H1 (cell line): ENCODE data around the gene CFAP65. TPM values are rescaled to one million over a fixed set of nuclear protein-coding genes. Genes with fewer than 3 reads are reported as not detected.

Experiments used
- CTCF ChIA-PET: fragments of 300-600 bp; sonication (Branson Sonifier 250); formaldehyde crosslinking; loops from one replicate; lab custom pipeline; 2021; ENCODE audit not compliant: partially characterized antibody; lab: Charles Lee
- POLR2A ChIA-PET: fragments of 300-600 bp; sonication (Branson Sonifier 250); formaldehyde crosslinking; loops from one replicate; lab custom pipeline; 2021; ENCODE audit warnings: inconsistent platforms; ENCODE audit not compliant: partially characterized antibody; lab: Charles Lee
- DNase-seq, 2 experiments: peaks; one replicate each; pipeline versions ENCODE4 v3.0.0 to v3.0.0-alpha.2; 2010 to 2022; ENCODE audit warnings: low spot score in 2 of 2, low read depth in 1 of 2, mixed read lengths in 1 of 2
- FAIRE-seq: peaks from 2 replicates; lab custom pipeline; 2011; peaks lifted over from hg19 to GRCh38; lab: Jason Lieb, UNC
- H2AFZ ChIP-seq: 2 replicates; pipeline ENCODE4 v1.8.1; 2012; ENCODE audit warnings: low read length, inconsistent platforms
- H2AK5ac ChIP-seq: 2 replicates; pipeline ENCODE4 v1.6.1; 2013; ENCODE audit warnings: low read depth, low read length
- H2BK120ac ChIP-seq: replicated peaks from 2 replicates; pipeline ENCODE3; 2013; ENCODE audit warnings: low read depth, low read length, inconsistent platforms
- H2BK12ac ChIP-seq: 2 replicates; pipeline ENCODE4 v1.6.1; 2013; ENCODE audit warnings: low read depth, low read length
- H2BK15ac ChIP-seq: 2 replicates; pipeline ENCODE4 v1.6.1; 2013; ENCODE audit warnings: low read length
- H2BK20ac ChIP-seq: 2 replicates; pipeline ENCODE4 v1.6.1; 2013; ENCODE audit warnings: low read length
- H2BK5ac ChIP-seq: 2 replicates; pipeline ENCODE4 v1.6.1; 2013; ENCODE audit warnings: low read depth, low read length
- H3K14ac ChIP-seq: 2 replicates; pipeline ENCODE4 v1.6.1; 2013; ENCODE audit warnings: inconsistent platforms; ENCODE audit not compliant: insufficient read length
- H3K18ac ChIP-seq: 2 replicates; pipeline ENCODE4 v1.6.1; 2013; ENCODE audit warnings: low read length; ENCODE audit errors: extremely low read depth
- H3K23ac ChIP-seq: 2 replicates; pipeline ENCODE4 v1.6.1; 2013; ENCODE audit warnings: inconsistent platforms; ENCODE audit not compliant: insufficient read length
- H3K23me2 ChIP-seq: 2 replicates; pipeline ENCODE4 v1.6.1; 2013; ENCODE audit warnings: low read depth, low read length
- H3K27ac ChIP-seq: 2 replicates; pipeline ENCODE4 v1.6.1; 2011; ENCODE audit warnings: low read depth, low read length, inconsistent platforms
- H3K27me3 ChIP-seq, 4 experiments: replicated peaks in 1 of 4; 1 replicate in 1 of 4; 2 replicates in 3 of 4; pipeline versions ENCODE4 v1.6.1 to v1.8.1; 2011 to 2013; ENCODE audit warnings: low read length in 3 of 4, mild to moderate bottlenecking in 3 of 4, inconsistent platforms in 2 of 4, mixed read lengths in 2 of 4, moderate library complexity in 1 of 4; ENCODE audit not compliant: control insufficient read depth in 3 of 4, insufficient read depth in 3 of 4; ENCODE audit errors: extremely low read depth in 1 of 4
- H3K36me3 ChIP-seq, 4 experiments: 2 replicates each; pipeline versions ENCODE4 v1.6.1 to v1.8.1; 2011 to 2013; ENCODE audit warnings: mild to moderate bottlenecking in 4 of 4, low read length in 3 of 4, moderate library complexity in 2 of 4, control low read depth in 1 of 4, inconsistent platforms in 1 of 4; ENCODE audit not compliant: insufficient read depth in 4 of 4, control insufficient read depth in 2 of 4
- H3K4ac ChIP-seq: replicated peaks from 2 replicates; pipeline ENCODE3; 2013; ENCODE audit warnings: low read length, low read depth, mixed read lengths, inconsistent platforms; ENCODE audit not compliant: insufficient read length
- H3K4me1 ChIP-seq, 4 experiments: replicated peaks in 1 of 4; 1 replicate in 1 of 4; 2 replicates in 3 of 4; pipeline versions ENCODE4 v1.6.1 to v1.8.1; 2011 to 2013; ENCODE audit warnings: low read length in 3 of 4, inconsistent platforms in 2 of 4, mixed read lengths in 1 of 4; ENCODE audit not compliant: insufficient read depth in 4 of 4, control insufficient read depth in 3 of 4
- H3K4me2 ChIP-seq, 2 experiments: 2 replicates each; pipeline versions ENCODE4 v1.6.1 to v1.8.1; 2011 to 2013; ENCODE audit warnings: low read depth in 2 of 2, low read length in 2 of 2, control low read depth in 1 of 2, inconsistent platforms in 1 of 2, mild to moderate bottlenecking in 1 of 2; ENCODE audit not compliant: insufficient read depth in 1 of 2
- H3K4me3 ChIP-seq, 4 experiments: fragments of 200-600, 300-600 bp in 1 of 4; sonication (generic), shearing (Covaris generic), sonication (Bioruptor Twin) in 1 of 4; 2 replicates each; pipeline versions ENCODE4 v1.5.1 to v1.8.1; 2011 to 2016; ENCODE audit warnings: low read length in 4 of 4, low read depth in 3 of 4, control low read depth in 2 of 4, inconsistent platforms in 2 of 4, mild to moderate bottlenecking in 2 of 4, mixed read lengths in 1 of 4, moderate library complexity in 1 of 4; ENCODE audit not compliant: insufficient read depth in 2 of 4; ENCODE audit errors: extremely low read depth in 1 of 4
- H3K56ac ChIP-seq: replicated peaks from 2 replicates; pipeline ENCODE3; 2013; ENCODE audit warnings: low read depth, mild to moderate bottlenecking, mixed read lengths, low read length, inconsistent platforms; ENCODE audit not compliant: insufficient read length
- H3K79me1 ChIP-seq: 2 replicates; pipeline ENCODE4 v1.6.1; 2013; ENCODE audit warnings: low read depth, low read length, control low read depth
- H3K79me2 ChIP-seq, 2 experiments: 2 replicates each; pipeline versions ENCODE4 v1.6.1 to v1.8.1; 2012 to 2013; ENCODE audit warnings: low read length in 2 of 2, mild to moderate bottlenecking in 2 of 2, inconsistent platforms in 1 of 2; ENCODE audit not compliant: insufficient read depth in 2 of 2, control insufficient read depth in 1 of 2
- H3K9ac ChIP-seq, 4 experiments: replicated peaks in 1 of 4; 1 replicate in 1 of 4; 2 replicates in 3 of 4; pipeline versions ENCODE4 v1.6.1 to v1.8.1; 2011 to 2013; ENCODE audit warnings: low read depth in 3 of 4, low read length in 3 of 4, control low read depth in 2 of 4, mild to moderate bottlenecking in 2 of 4, moderate library complexity in 2 of 4, inconsistent platforms in 1 of 4; ENCODE audit errors: extremely low read depth in 1 of 4
- H3K9me3 ChIP-seq, 2 experiments: 2 replicates each; pipeline versions ENCODE4 v1.6.1 to v1.8.1; 2012 to 2013; ENCODE audit warnings: mild to moderate bottlenecking in 2 of 2, moderate library complexity in 2 of 2, control low read depth in 1 of 2, inconsistent platforms in 1 of 2, low read depth in 1 of 2, low read length in 1 of 2, mixed read lengths in 1 of 2; ENCODE audit not compliant: insufficient read depth in 2 of 2
- H4K20me1 ChIP-seq, 2 experiments: replicated peaks in 1 of 2; 2 replicates each; pipeline versions ENCODE3 to v1.8.1; 2011 to 2013; ENCODE audit warnings: inconsistent platforms in 2 of 2, low read length in 2 of 2, mild to moderate bottlenecking in 1 of 2; ENCODE audit not compliant: insufficient read depth in 2 of 2, control insufficient read depth in 1 of 2
- H4K5ac ChIP-seq: 2 replicates; pipeline ENCODE4 v1.6.1; 2013; ENCODE audit warnings: low read length, low read depth, mixed read lengths, inconsistent platforms; ENCODE audit not compliant: insufficient read length
- H4K8ac ChIP-seq: 2 replicates; pipeline ENCODE4 v1.8.0; 2013; ENCODE audit warnings: mild to moderate bottlenecking, moderate library complexity, low read length, inconsistent platforms; ENCODE audit not compliant: insufficient read depth; ENCODE audit errors: extremely low read depth
- H4K91ac ChIP-seq: replicated peaks from 2 replicates; pipeline ENCODE3; 2013; ENCODE audit warnings: low read length, mixed read lengths, inconsistent platforms; ENCODE audit not compliant: insufficient read length
- ATF3 ChIP-seq: IDR thresholded peaks from 2 replicates; pipeline ENCODE4 v1.6.1; 2011; ENCODE audit warnings: low read depth, mild to moderate bottlenecking, low read length; ENCODE audit not compliant: insufficient read depth
- CBX5 ChIP-seq: fragments of 300-800, 300-1000 bp; sonication (generic); IDR thresholded peaks from 2 replicates; pipeline ENCODE4 v1.7.1; 2016; ENCODE audit warnings: antibody characterized with exemption, low read length, low read depth
- GABPA ChIP-seq: IDR thresholded peaks from 2 replicates; pipeline ENCODE4 v1.6.1; 2011; ENCODE audit warnings: mild to moderate bottlenecking, low read length, moderate library complexity, borderline replicate concordance; ENCODE audit not compliant: insufficient read depth
- HDAC2 ChIP-seq, 2 experiments: fragments of 300-600 bp in 1 of 2; sonication (generic) in 1 of 2; IDR thresholded peaks; 2 replicates each; pipeline ENCODE4 v1.6.1; 2011 to 2012; ENCODE audit warnings: low read depth in 2 of 2, low read length in 2 of 2, mild to moderate bottlenecking in 2 of 2, moderate library complexity in 2 of 2, borderline replicate concordance in 1 of 2, inconsistent platforms in 1 of 2
- HDAC6 ChIP-seq: IDR thresholded peaks from one replicate; pipeline ENCODE4 v1.7.1; 2012; ENCODE audit warnings: low read depth, mild to moderate bottlenecking, inconsistent platforms, low read length, moderate library complexity
- MAFK ChIP-seq: IDR thresholded peaks from 2 replicates; pipeline ENCODE4 v1.6.1; 2012; ENCODE audit warnings: low read depth, mild to moderate bottlenecking, improper control_type of control experiment, low read length
- RNF2 ChIP-seq: fragments of 200-900, 300-1000 bp; sonication (generic); IDR thresholded peaks from 2 replicates; pipeline ENCODE4 v1.7.1; 2016; ENCODE audit warnings: borderline replicate concordance, low read depth, mild to moderate bottlenecking, antibody characterized with exemption, low read length; ENCODE audit not compliant: poor library complexity, severe bottlenecking; ENCODE audit errors: missing control alignments
- RXRA ChIP-seq: IDR thresholded peaks from 2 replicates; pipeline ENCODE4 v1.6.1; 2011; ENCODE audit warnings: low read depth, mild to moderate bottlenecking, low read length, moderate library complexity; ENCODE audit not compliant: insufficient read depth
- SP4 ChIP-seq: IDR thresholded peaks from 2 replicates; pipeline ENCODE4 v1.6.1; 2012; ENCODE audit warnings: low read length, inconsistent platforms
- TBP ChIP-seq: IDR thresholded peaks from 2 replicates; pipeline ENCODE4 v1.6.1; 2011; ENCODE audit warnings: low read depth, low read length, improper control_type of control experiment
- USF2 ChIP-seq: IDR thresholded peaks from 2 replicates; pipeline ENCODE4 v1.6.1; 2011; ENCODE audit warnings: low read length, improper control_type of control experiment
- WGBS, 2 experiments: shearing (Covaris generic) in 1 of 2; methylation state at CpG; one replicate each; pipeline versions ENCODE4 v1.1.6 to v1.1.7; 2013 to 2015; ENCODE audit warnings: low lambda C conversion rate in 2 of 2, mixed read lengths in 2 of 2, inconsistent platforms in 1 of 2, low coverage in 1 of 2, missing lambda C conversion rate in 1 of 2; ENCODE audit not compliant: insufficient replicate concordance in 2 of 2, insufficient coverage in 1 of 2, insufficient read length in 1 of 2; ENCODE audit errors: extremely low coverage in 1 of 2, missing lambda C conversion rate in 1 of 2; 5-methylcytosine and 5-hydroxymethylcytosine counted together
- polyA plus RNA-seq, 7 experiments: library from polyadenylated mRNA; depleted of rRNA in 3 of 7; stranded (reverse) in 5 of 7; unstranded in 2 of 7; fragments of >200 nt in 5 of 7; fragments of 200-250 nt in 2 of 7; gene quantifications; 1 replicate in 5 of 7; 2 replicates in 1 of 7; 4 replicates in 1 of 7; pipeline versions ENCODE4 v1.2.1 to v1.2.3, GENCODE V29; 2011 to 2013; ENCODE audit warnings: missing spikeins in 2 of 7, mixed read lengths in 2 of 7
- total RNA-seq: library from RNA; stranded (reverse); fragmentation: NEBNext Ultra II Directional; extraction: Animal tissue kit (Norgen Biotek cat#: 25700); gene quantifications from 2 replicates; pipeline ENCODE4 v1.2.1, GENCODE V29; 2021

The CFAP65 gene
- total and polyA plus RNA-seq, 2 of the 8 experiments (the other 6 are each of a cell fraction or from before 2014, with no cell fraction given): 0.19 to 0.45 TPM

- Histone ChIP-seq H3K4me1 (peaks cover 0 to 16% (median 13%) of the 10 kb centered on the region in 4 experiments; a peak in 6 of 7 replicates), H3K23ac (no peak overlapping the region), H2BK5ac (no peak overlapping the region), H3K23me2 (peaks cover 8% of the 10 kb centered on the region), H3K79me1 (no peaks in the 10 kb centered on the region), H3K4ac (no peak overlapping the region), H3K4me3 (no peak overlapping the region), H4K91ac (no peak overlapping the region), H2AK5ac (no peak overlapping the region), H3K79me2 (no peaks in the 10 kb centered on the region), H2BK15ac (no peak overlapping the region), H3K27me3 (peaks cover 20 to 52% (median 37%) of the 10 kb centered on the region in 4 experiments), H2BK120ac (no peak overlapping the region), H3K56ac (no peak overlapping the region), H3K18ac (no peak overlapping the region), H4K8ac (no peak overlapping the region), H3K36me3 (peaks cover 0 to 15% (median 0%) of the 10 kb centered on the region in 4 experiments; a peak in 1 of 8 replicates), H2BK12ac (no peak overlapping the region), H3K9me3 (peaks cover 0 to 2% of the 10 kb centered on the region in 2 experiments; a peak in 1 of 4 replicates), H2BK20ac (no peak overlapping the region), H3K9ac (no peak overlapping the region), H3K27ac (no peak overlapping the region), H2AFZ (no peak overlapping the region), H3K4me2 (no peak overlapping the region), H4K5ac (no peak overlapping the region), H4K20me1 (peaks cover 2 to 4% of the 10 kb centered on the region in 2 experiments), H3K14ac (no peak overlapping the region)
- DNase-seq (no peak), FAIRE-seq (no peak)
- ChIA-PET CTCF (interaction anchor here (0.8 to 6.8 kb wide), 7 partner anchors 9 to 80 kb away, joined by 3 to 50 read pairs (median 8); no protein-coding TSS in a partner anchor), POLR2A (no interaction called here)
- WGBS, 2 experiments: 67% methylated on average over 1 of the region's 1 CpG; no CpG with 5 or more reads in 1 of the 2 experiments
- TF ChIP-seq SP4 (no peak), HDAC6 (no peak), GABPA (no peak), ATF3 (no peak), RNF2 (no peak), MAFK (no peak), USF2 (no peak), RXRA (no peak), TBP (no peak), CBX5 (no peak), HDAC2 (IDR thresholded peaks at IDR 0.05; ENCODE audit: borderline replicate concordance in 1 of 2, low read depth in 2 of 2, low read length in 2 of 2) (no peak)
Measured at GRCh38 chr2:218956039-218956438, 85.3 kb downstream of the CFAP65 start.
